H1 (cell line): ENCODE results near the gene ESYT2. TPM values are rescaled to one million over a fixed set of nuclear protein-coding genes. Genes with fewer than 3 reads are reported as not detected.
A peak's percentile ranks its signal among the peaks of the same experiment; 100 is the strongest.

Experiments used
- CTCF ChIA-PET: fragments of 300-600 bp; sonication (Branson Sonifier 250); formaldehyde crosslinking; loops from one replicate; lab custom pipeline; 2021; ENCODE audit not compliant: partially characterized antibody; lab: Charles Lee
- POLR2A ChIA-PET: fragments of 300-600 bp; sonication (Branson Sonifier 250); formaldehyde crosslinking; loops from one replicate; lab custom pipeline; 2021; ENCODE audit warnings: inconsistent platforms; ENCODE audit not compliant: partially characterized antibody; lab: Charles Lee
- DNase-seq, 2 experiments: peaks; one replicate each; pipeline versions ENCODE4 v3.0.0 to v3.0.0-alpha.2; 2010 to 2022; ENCODE audit warnings: low spot score in 2 of 2, low read depth in 1 of 2, mixed read lengths in 1 of 2
- FAIRE-seq: peaks from 2 replicates; lab custom pipeline; 2011; peaks lifted over from hg19 to GRCh38; lab: Jason Lieb, UNC
- H2AFZ ChIP-seq: 2 replicates; pipeline ENCODE4 v1.8.1; 2012; ENCODE audit warnings: low read length, inconsistent platforms
- H2AK5ac ChIP-seq: 2 replicates; pipeline ENCODE4 v1.6.1; 2013; ENCODE audit warnings: low read depth, low read length
- H2BK120ac ChIP-seq: replicated peaks from 2 replicates; pipeline ENCODE3; 2013; ENCODE audit warnings: low read depth, low read length, inconsistent platforms
- H2BK12ac ChIP-seq: 2 replicates; pipeline ENCODE4 v1.6.1; 2013; ENCODE audit warnings: low read depth, low read length
- H2BK15ac ChIP-seq: 2 replicates; pipeline ENCODE4 v1.6.1; 2013; ENCODE audit warnings: low read length
- H2BK20ac ChIP-seq: 2 replicates; pipeline ENCODE4 v1.6.1; 2013; ENCODE audit warnings: low read length
- H2BK5ac ChIP-seq: 2 replicates; pipeline ENCODE4 v1.6.1; 2013; ENCODE audit warnings: low read depth, low read length
- H3K14ac ChIP-seq: 2 replicates; pipeline ENCODE4 v1.6.1; 2013; ENCODE audit warnings: inconsistent platforms; ENCODE audit not compliant: insufficient read length
- H3K18ac ChIP-seq: 2 replicates; pipeline ENCODE4 v1.6.1; 2013; ENCODE audit warnings: low read length; ENCODE audit errors: extremely low read depth
- H3K23ac ChIP-seq: 2 replicates; pipeline ENCODE4 v1.6.1; 2013; ENCODE audit warnings: inconsistent platforms; ENCODE audit not compliant: insufficient read length
- H3K23me2 ChIP-seq: 2 replicates; pipeline ENCODE4 v1.6.1; 2013; ENCODE audit warnings: low read depth, low read length
- H3K27ac ChIP-seq: 2 replicates; pipeline ENCODE4 v1.6.1; 2011; ENCODE audit warnings: low read depth, low read length, inconsistent platforms
- H3K27me3 ChIP-seq, 4 experiments: replicated peaks in 1 of 4; 1 replicate in 1 of 4; 2 replicates in 3 of 4; pipeline versions ENCODE4 v1.6.1 to v1.8.1; 2011 to 2013; ENCODE audit warnings: low read length in 3 of 4, mild to moderate bottlenecking in 3 of 4, inconsistent platforms in 2 of 4, mixed read lengths in 2 of 4, moderate library complexity in 1 of 4; ENCODE audit not compliant: control insufficient read depth in 3 of 4, insufficient read depth in 3 of 4; ENCODE audit errors: extremely low read depth in 1 of 4
- H3K36me3 ChIP-seq, 4 experiments: 2 replicates each; pipeline versions ENCODE4 v1.6.1 to v1.8.1; 2011 to 2013; ENCODE audit warnings: mild to moderate bottlenecking in 4 of 4, low read length in 3 of 4, moderate library complexity in 2 of 4, control low read depth in 1 of 4, inconsistent platforms in 1 of 4; ENCODE audit not compliant: insufficient read depth in 4 of 4, control insufficient read depth in 2 of 4
- H3K4ac ChIP-seq: replicated peaks from 2 replicates; pipeline ENCODE3; 2013; ENCODE audit warnings: low read length, low read depth, mixed read lengths, inconsistent platforms; ENCODE audit not compliant: insufficient read length
- H3K4me1 ChIP-seq, 4 experiments: replicated peaks in 1 of 4; 1 replicate in 1 of 4; 2 replicates in 3 of 4; pipeline versions ENCODE4 v1.6.1 to v1.8.1; 2011 to 2013; ENCODE audit warnings: low read length in 3 of 4, inconsistent platforms in 2 of 4, mixed read lengths in 1 of 4; ENCODE audit not compliant: insufficient read depth in 4 of 4, control insufficient read depth in 3 of 4
- H3K4me2 ChIP-seq, 2 experiments: 2 replicates each; pipeline versions ENCODE4 v1.6.1 to v1.8.1; 2011 to 2013; ENCODE audit warnings: low read depth in 2 of 2, low read length in 2 of 2, control low read depth in 1 of 2, inconsistent platforms in 1 of 2, mild to moderate bottlenecking in 1 of 2; ENCODE audit not compliant: insufficient read depth in 1 of 2
- H3K4me3 ChIP-seq, 4 experiments: fragments of 200-600, 300-600 bp in 1 of 4; sonication (generic), shearing (Covaris generic), sonication (Bioruptor Twin) in 1 of 4; 2 replicates each; pipeline versions ENCODE4 v1.5.1 to v1.8.1; 2011 to 2016; ENCODE audit warnings: low read length in 4 of 4, low read depth in 3 of 4, control low read depth in 2 of 4, inconsistent platforms in 2 of 4, mild to moderate bottlenecking in 2 of 4, mixed read lengths in 1 of 4, moderate library complexity in 1 of 4; ENCODE audit not compliant: insufficient read depth in 2 of 4; ENCODE audit errors: extremely low read depth in 1 of 4
- H3K56ac ChIP-seq: replicated peaks from 2 replicates; pipeline ENCODE3; 2013; ENCODE audit warnings: low read depth, mild to moderate bottlenecking, mixed read lengths, low read length, inconsistent platforms; ENCODE audit not compliant: insufficient read length
- H3K79me1 ChIP-seq: 2 replicates; pipeline ENCODE4 v1.6.1; 2013; ENCODE audit warnings: low read depth, low read length, control low read depth
- H3K79me2 ChIP-seq, 2 experiments: 2 replicates each; pipeline versions ENCODE4 v1.6.1 to v1.8.1; 2012 to 2013; ENCODE audit warnings: low read length in 2 of 2, mild to moderate bottlenecking in 2 of 2, inconsistent platforms in 1 of 2; ENCODE audit not compliant: insufficient read depth in 2 of 2, control insufficient read depth in 1 of 2
- H3K9ac ChIP-seq, 4 experiments: replicated peaks in 1 of 4; 1 replicate in 1 of 4; 2 replicates in 3 of 4; pipeline versions ENCODE4 v1.6.1 to v1.8.1; 2011 to 2013; ENCODE audit warnings: low read depth in 3 of 4, low read length in 3 of 4, control low read depth in 2 of 4, mild to moderate bottlenecking in 2 of 4, moderate library complexity in 2 of 4, inconsistent platforms in 1 of 4; ENCODE audit errors: extremely low read depth in 1 of 4
- H3K9me3 ChIP-seq, 2 experiments: 2 replicates each; pipeline versions ENCODE4 v1.6.1 to v1.8.1; 2012 to 2013; ENCODE audit warnings: mild to moderate bottlenecking in 2 of 2, moderate library complexity in 2 of 2, control low read depth in 1 of 2, inconsistent platforms in 1 of 2, low read depth in 1 of 2, low read length in 1 of 2, mixed read lengths in 1 of 2; ENCODE audit not compliant: insufficient read depth in 2 of 2
- H4K20me1 ChIP-seq, 2 experiments: replicated peaks in 1 of 2; 2 replicates each; pipeline versions ENCODE3 to v1.8.1; 2011 to 2013; ENCODE audit warnings: inconsistent platforms in 2 of 2, low read length in 2 of 2, mild to moderate bottlenecking in 1 of 2; ENCODE audit not compliant: insufficient read depth in 2 of 2, control insufficient read depth in 1 of 2
- H4K5ac ChIP-seq: 2 replicates; pipeline ENCODE4 v1.6.1; 2013; ENCODE audit warnings: low read length, low read depth, mixed read lengths, inconsistent platforms; ENCODE audit not compliant: insufficient read length
- H4K8ac ChIP-seq: 2 replicates; pipeline ENCODE4 v1.8.0; 2013; ENCODE audit warnings: mild to moderate bottlenecking, moderate library complexity, low read length, inconsistent platforms; ENCODE audit not compliant: insufficient read depth; ENCODE audit errors: extremely low read depth
- H4K91ac ChIP-seq: replicated peaks from 2 replicates; pipeline ENCODE3; 2013; ENCODE audit warnings: low read length, mixed read lengths, inconsistent platforms; ENCODE audit not compliant: insufficient read length
- CBX8 ChIP-seq: fragments of 300-800, 300-1000 bp; sonication (generic); IDR thresholded peaks from 2 replicates; pipeline ENCODE4 v1.7.1; 2016; ENCODE audit warnings: low read depth, low read length, borderline replicate concordance
- HDAC6 ChIP-seq: IDR thresholded peaks from one replicate; pipeline ENCODE4 v1.7.1; 2012; ENCODE audit warnings: low read depth, mild to moderate bottlenecking, inconsistent platforms, low read length, moderate library complexity
- MAX ChIP-seq: IDR thresholded peaks from 2 replicates; pipeline ENCODE4 v1.6.1; 2012; ENCODE audit warnings: inconsistent platforms
- POLR2A ChIP-seq, 2 experiments: IDR thresholded peaks; 1 replicate in 1 of 2; 2 replicates in 1 of 2; pipeline ENCODE4 v1.6.1; 2011; ENCODE audit warnings: low read depth in 2 of 2, low read length in 2 of 2, mild to moderate bottlenecking in 2 of 2; ENCODE audit errors: control extremely low read depth in 1 of 2
- RFX5 ChIP-seq: IDR thresholded peaks from 2 replicates; pipeline ENCODE4 v1.6.1; 2011; ENCODE audit warnings: low read depth, low read length, improper control_type of control experiment, borderline replicate concordance
- RXRA ChIP-seq: IDR thresholded peaks from 2 replicates; pipeline ENCODE4 v1.6.1; 2011; ENCODE audit warnings: low read depth, mild to moderate bottlenecking, low read length, moderate library complexity; ENCODE audit not compliant: insufficient read depth
- TAF7 ChIP-seq: optimal IDR thresholded peaks from 2 replicates; pipeline ENCODE3; 2011; ENCODE audit warnings: low read depth, mild to moderate bottlenecking, inconsistent platforms, low read length, moderate library complexity, borderline replicate concordance
- TBP ChIP-seq: IDR thresholded peaks from 2 replicates; pipeline ENCODE4 v1.6.1; 2011; ENCODE audit warnings: low read depth, low read length, improper control_type of control experiment
- YY1 ChIP-seq: IDR thresholded peaks from 2 replicates; pipeline ENCODE4 v1.6.1; 2011; ENCODE audit warnings: low read depth, mild to moderate bottlenecking, low read length
- ZNF274 ChIP-seq: IDR thresholded peaks from 2 replicates; pipeline ENCODE4 v1.7.0; 2012; ENCODE audit warnings: low read length, borderline replicate concordance; ENCODE audit errors: extremely low read depth
- WGBS, 2 experiments: shearing (Covaris generic) in 1 of 2; methylation state at CpG; one replicate each; pipeline versions ENCODE4 v1.1.6 to v1.1.7; 2013 to 2015; ENCODE audit warnings: low lambda C conversion rate in 2 of 2, mixed read lengths in 2 of 2, inconsistent platforms in 1 of 2, low coverage in 1 of 2, missing lambda C conversion rate in 1 of 2; ENCODE audit not compliant: insufficient replicate concordance in 2 of 2, insufficient coverage in 1 of 2, insufficient read length in 1 of 2; ENCODE audit errors: extremely low coverage in 1 of 2, missing lambda C conversion rate in 1 of 2; 5-methylcytosine and 5-hydroxymethylcytosine counted together
- polyA plus RNA-seq, 7 experiments: library from polyadenylated mRNA; depleted of rRNA in 3 of 7; stranded (reverse) in 5 of 7; unstranded in 2 of 7; fragments of >200 nt in 5 of 7; fragments of 200-250 nt in 2 of 7; gene quantifications; 1 replicate in 5 of 7; 2 replicates in 1 of 7; 4 replicates in 1 of 7; pipeline versions ENCODE4 v1.2.1 to v1.2.3, GENCODE V29; 2011 to 2013; ENCODE audit warnings: missing spikeins in 2 of 7, mixed read lengths in 2 of 7
- total RNA-seq: library from RNA; stranded (reverse); fragmentation: NEBNext Ultra II Directional; extraction: Animal tissue kit (Norgen Biotek cat#: 25700); gene quantifications from 2 replicates; pipeline ENCODE4 v1.2.1, GENCODE V29; 2021
- TF ChIP-seq, protein P1 (sequence below): IDR thresholded peaks from 2 replicates; pipeline ENCODE4 v1.6.1; 2011; ENCODE audit warnings: low read length, improper control_type of control experiment

Gene ESYT2
- total and polyA plus RNA-seq, 2 of the 8 experiments (the other 6 are each of a cell fraction or from before 2014, with no cell fraction given), result 27.0 to 37.5 TPM

DNA sequence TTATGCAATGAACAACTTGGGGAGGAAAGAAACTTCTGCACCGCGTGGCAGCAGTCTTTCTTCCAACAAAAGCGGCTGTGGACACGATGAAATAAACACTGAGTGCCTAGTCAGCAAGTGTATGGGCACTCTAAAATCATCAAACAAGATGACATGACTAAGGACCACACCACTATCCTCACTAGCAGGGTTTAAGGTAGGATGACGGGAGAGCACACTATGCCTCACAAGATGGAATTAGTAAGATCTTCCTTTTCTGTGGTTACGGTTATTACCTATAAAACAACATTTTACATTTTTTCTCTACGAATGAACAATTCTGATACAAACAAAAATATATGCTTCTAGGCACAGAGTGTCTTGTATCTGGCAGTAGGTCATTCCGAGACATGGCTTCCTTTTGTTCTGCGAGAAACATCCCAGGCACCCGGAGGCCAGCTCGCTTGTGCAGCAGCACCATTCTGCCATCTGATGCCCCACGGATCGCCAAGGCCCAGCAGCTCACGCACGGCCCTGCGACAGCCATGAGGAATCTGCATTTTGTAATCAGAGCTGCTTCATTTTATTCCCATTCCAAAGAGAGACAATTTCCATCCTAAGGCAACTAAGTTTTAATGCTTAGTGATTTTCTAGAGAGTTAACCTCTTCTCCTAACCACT is 70.6 kb downstream of the ESYT2 start:
- Histone ChIP-seq H2BK120ac (no peak overlapping the region), H2BK12ac (no peak overlapping the region), H3K14ac (no peak overlapping the region), H3K9ac (no peak overlapping the region), H2AFZ (no peak overlapping the region), H3K36me3 (peaks cover 3 to 23% (median 20%) of the 10 kb centered on the region in 4 experiments; a peak in 7 of 8 replicates), H3K9me3 (no peaks in the 10 kb centered on the region), H3K27ac (no peak overlapping the region), H4K20me1 (no peaks in the 10 kb centered on the region), H2BK5ac (no peak overlapping the region), H4K5ac (no peak overlapping the region), H2BK15ac (no peak overlapping the region), H3K27me3 (no peaks in the 10 kb centered on the region), H3K4ac (no peak overlapping the region), H3K79me1 (no peaks in the 10 kb centered on the region), H3K23ac (no peak overlapping the region), H3K4me3 (no peak overlapping the region), H4K8ac (no peak overlapping the region), H4K91ac (no peak overlapping the region), H2AK5ac (no peak overlapping the region), H3K79me2 (no peaks in the 10 kb centered on the region), H3K4me1 (no peaks in the 10 kb centered on the region), H3K4me2 (no peak overlapping the region), H3K56ac (no peak overlapping the region), H2BK20ac (no peak overlapping the region), H3K23me2 (no peaks in the 10 kb centered on the region), H3K18ac (no peak overlapping the region)
- POLR2A ChIA-PET, result no interaction called here
- CTCF ChIA-PET, result interaction anchor here (1.3 kb wide), 1 partner anchor 14 kb away, joined by 5 read pairs; no protein-coding TSS in a partner anchor
- 95% methylated on average over 16 of the region's 16 CpGs; no CpG with 5 or more reads in 1 of the 2 experiments for WGBS, 2 experiments
- TF ChIP-seq TBP (no peak), MAX (no peak), RFX5 (no peak), YY1 (no peak), ZNF274 (no peak), POLR2A (IDR thresholded peaks at IDR 0.05; ENCODE audit: control extremely low read depth in 1 of 2, low read depth in 2 of 2, low read length in 2 of 2) (no peak), TAF7 (no peak), HDAC6 (no peak), CBX8 (no peak), RXRA (no peak)
- TF ChIP-seq, protein P1, sequence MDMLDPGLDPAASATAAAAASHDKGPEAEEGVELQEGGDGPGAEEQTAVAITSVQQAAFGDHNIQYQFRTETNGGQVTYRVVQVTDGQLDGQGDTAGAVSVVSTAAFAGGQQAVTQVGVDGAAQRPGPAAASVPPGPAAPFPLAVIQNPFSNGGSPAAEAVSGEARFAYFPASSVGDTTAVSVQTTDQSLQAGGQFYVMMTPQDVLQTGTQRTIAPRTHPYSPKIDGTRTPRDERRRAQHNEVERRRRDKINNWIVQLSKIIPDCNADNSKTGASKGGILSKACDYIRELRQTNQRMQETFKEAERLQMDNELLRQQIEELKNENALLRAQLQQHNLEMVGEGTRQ, result no peak
- DNase-seq (peak in 1 of 2 experiments; percentile 4), FAIRE-seq (no peak)
